Measurements from ENCODE around the gene SQSTM1. TPM values are rescaled to one million over a fixed set of nuclear protein-coding genes. Genes with fewer than 3 reads are reported as not detected.

The SQSTM1 gene
- total RNA-seq, 2 donors from 2014 or later: 302 to 316 TPM

GRCh38 chr5:179802950-179803562, 17.6 kb upstream of the SQSTM1 start:
- no peak for ATAC-seq
- DNase-seq: no peak
- intact Hi-C loops (cut with DNase I): loop anchor here in 1 of 2 donors (5.0 kb wide), 1 partner anchor 104 kb away; the partner anchor contains the start of gene TBC1D9B

GRCh38 chr5:179803651-179804554, 16.8 kb upstream of the SQSTM1 start:
- DNase-seq: peak; percentile 39
- intact Hi-C loops (cut with DNase I): loop anchor here in 1 of 2 donors (5.0 kb wide), 1 partner anchor 103 kb away; the partner anchor contains the start of gene TBC1D9B
- ATAC-seq: no peak

GRCh38 chr5:179804555-179804947, 16.2 kb upstream of the SQSTM1 start:
- intact Hi-C loops (cut with DNase I): loop anchor here in 1 of 2 donors (5.0 kb wide), 1 partner anchor 103 kb away; the partner anchor contains the start of gene TBC1D9B
- no peak for ATAC-seq
- DNase-seq: no peak

GRCh38 chr5:179805070-179805528, 15.6 kb upstream of the SQSTM1 start:
- peak; percentile 0 to 4 for ATAC-seq
- peak; percentile 44 for DNase-seq
- intact Hi-C loops (cut with DNase I): no loop called here

GRCh38 chr5:179805529-179806249, 15.0 kb upstream of the SQSTM1 start:
- DNase-seq (peak; percentile 61), ATAC-seq (peak; percentile 38 to 47)
- intact Hi-C loops (cut with DNase I): no loop called here

GRCh38 chr5:179806250-179807048, 14.3 kb upstream of the SQSTM1 start, which contains the start of gene MGAT4B:
TSS of gene MGAT4B (minus strand) at chr5:179806866. CDS start at chr5:179806583, 283 bp downstream.
- ATAC-seq (peak; percentile 88 to 95), DNase-seq (peak; percentile 82)
- intact Hi-C loops (cut with DNase I): no loop called here

GRCh38 chr5:179812135-179812825, 8.4 kb upstream of the SQSTM1 start:
- ATAC-seq: no peak
- DNase-seq: no peak
- intact Hi-C loops (cut with DNase I): no loop called here

GRCh38 chr5:179812997-179813607, 7.6 kb upstream of the SQSTM1 start:
- intact Hi-C loops (cut with DNase I): no loop called here
- no peak for ATAC-seq
- DNase-seq: no peak

- DNase-seq: no peak
- intact Hi-C loops (cut with DNase I): no loop called here
- ATAC-seq: no peak
Measured at GRCh38 chr5:179814090-179814489, 6.6 kb upstream of the SQSTM1 start.

- ATAC-seq (no peak), DNase-seq (no peak)
- intact Hi-C loops (cut with DNase I): no loop called here
Measured at GRCh38 chr5:179815491-179816249, 5.0 kb upstream of the SQSTM1 start.

- intact Hi-C loops (cut with DNase I): no loop called here
- ATAC-seq (no peak), DNase-seq (no peak)
Measured at GRCh38 chr5:179816401-179816795, 4.3 kb upstream of the SQSTM1 start.

- ATAC-seq (no peak), DNase-seq (no peak)
- intact Hi-C loops (cut with DNase I): no loop called here
Measured at GRCh38 chr5:179816796-179817469, 3.8 kb upstream of the SQSTM1 start.

GRCh38 chr5:179817470-179817840, 3.2 kb upstream of the SQSTM1 start:
- DNase-seq (no peak), ATAC-seq (no peak)
- intact Hi-C loops (cut with DNase I): no loop called here

GRCh38 chr5:179817890-179818745, 2.6 kb upstream of the SQSTM1 start:
- intact Hi-C loops (cut with DNase I): no loop called here
- ATAC-seq: no peak
- DNase-seq: no peak

- intact Hi-C loops (cut with DNase I): no loop called here
- peak; percentile 70 to 73 for ATAC-seq
- peak; percentile 96 for DNase-seq
Measured at GRCh38 chr5:179818746-179819295, 1.9 kb upstream of the SQSTM1 start.

All from left cardiac atrium (tissue), 4 donors.